ENCODE data around the gene KLHDC9.
A peak's percentile ranks its signal among the peaks of the same experiment; 100 is the strongest.

Gene KLHDC9

GRCh38 chr1:161121042-161121650 lies 23.0 kb downstream of the KLHDC9 start:
- no peak for DNase-seq (ENCODE audit: low read depth, low spot score)
- no peak overlapping the region for H3K4me3 ChIP-seq (ENCODE audit: low read length)

- no peak for DNase-seq (ENCODE audit: low read depth, low spot score)
- H3K4me3 ChIP-seq (ENCODE audit: low read length) = no peak overlapping the region
Observed at GRCh38 chr1:161121834-161122233, 23.7 kb downstream of the KLHDC9 start.

GRCh38 chr1:161122967-161123366 lies 24.8 kb downstream of the KLHDC9 start:
- DNase-seq (ENCODE audit: low read depth, low spot score) = no peak
- H3K4me3 ChIP-seq (ENCODE audit: low read length) = no peak overlapping the region

- H3K4me3 ChIP-seq (ENCODE audit: low read length) = no peak overlapping the region
- no peak for DNase-seq (ENCODE audit: low read depth, low spot score)
Observed at GRCh38 chr1:161127649-161128048, 29.5 kb downstream of the KLHDC9 start.

GRCh38 chr1:161128591-161129420 lies 30.6 kb downstream of the KLHDC9 start:
- DNase-seq (ENCODE audit: low read depth, low spot score) = no peak
- no peak overlapping the region for H3K4me3 ChIP-seq (ENCODE audit: low read length)

- no peak for DNase-seq (ENCODE audit: low read depth, low spot score)
- H3K4me3 ChIP-seq (ENCODE audit: low read length) = no peak overlapping the region
Observed at GRCh38 chr1:161130266-161130665, 32.1 kb downstream of the KLHDC9 start.

GRCh38 chr1:161131523-161132409 lies 33.6 kb downstream of the KLHDC9 start:
- H3K4me3 ChIP-seq (ENCODE audit: low read length) = peak overlapping the region; percentile 71
- no peak for DNase-seq (ENCODE audit: low read depth, low spot score)

GRCh38 chr1:161132410-161133219 lies 34.5 kb downstream of the KLHDC9 start, which contains the start of gene DEDD:
DEDD (minus strand) TSS chr1:161132667; CDS start chr1:161124462, 8,205 bp downstream.
- peak; percentile 94 for DNase-seq (ENCODE audit: low read depth, low spot score)

GRCh38 chr1:161133220-161133740 lies 35.1 kb downstream of the KLHDC9 start:
- no peak for DNase-seq (ENCODE audit: low read depth, low spot score)

More at GRCh38 chr1:161132410-161133219, 34.5 kb downstream of the KLHDC9 start, which contains the start of gene DEDD:
- H3K4me3 ChIP-seq (ENCODE audit: low read length) = peak within 1 kb of the TSS; percentile 71

DNA sequence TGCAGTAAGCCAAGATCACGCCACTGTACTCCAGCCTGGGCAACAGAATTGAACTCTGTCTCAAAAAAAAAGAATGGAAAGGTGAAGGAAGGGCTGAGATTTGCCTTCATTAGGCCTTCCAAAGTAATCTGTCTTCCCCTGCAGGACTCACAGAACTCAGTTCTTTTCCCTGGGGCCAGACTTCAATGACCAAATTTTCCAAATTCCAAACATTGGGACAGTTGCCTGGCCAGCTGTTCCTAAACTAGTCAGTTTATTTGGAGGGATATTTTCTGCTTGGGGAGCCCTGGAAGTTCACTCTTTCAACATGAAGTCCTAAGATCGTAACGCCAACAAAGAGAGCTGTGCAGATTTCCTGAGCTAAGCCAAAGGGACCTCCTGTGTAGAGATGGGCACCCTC lies 39.7 kb downstream of the KLHDC9 start:
- no peak for DNase-seq (ENCODE audit: low read depth, low spot score)

More at GRCh38 chr1:161133220-161133740, 35.1 kb downstream of the KLHDC9 start:
- H3K4me3 ChIP-seq (ENCODE audit: low read length) = peak overlapping the region; percentile 71

GRCh38 chr1:161138431-161138830 lies 40.3 kb downstream of the KLHDC9 start:
- no peak overlapping the region for H3K4me3 ChIP-seq (ENCODE audit: low read length)
- DNase-seq (ENCODE audit: low read depth, low spot score) = no peak

More for the DNA sequence above, 39.7 kb downstream of the KLHDC9 start:
- no peak overlapping the region for H3K4me3 ChIP-seq (ENCODE audit: low read length)

- H3K4me3 ChIP-seq (ENCODE audit: low read length) = no peak overlapping the region
- no peak for DNase-seq (ENCODE audit: low read depth, low spot score)
Observed at GRCh38 chr1:161139766-161140165, 41.6 kb downstream of the KLHDC9 start.

DNA sequence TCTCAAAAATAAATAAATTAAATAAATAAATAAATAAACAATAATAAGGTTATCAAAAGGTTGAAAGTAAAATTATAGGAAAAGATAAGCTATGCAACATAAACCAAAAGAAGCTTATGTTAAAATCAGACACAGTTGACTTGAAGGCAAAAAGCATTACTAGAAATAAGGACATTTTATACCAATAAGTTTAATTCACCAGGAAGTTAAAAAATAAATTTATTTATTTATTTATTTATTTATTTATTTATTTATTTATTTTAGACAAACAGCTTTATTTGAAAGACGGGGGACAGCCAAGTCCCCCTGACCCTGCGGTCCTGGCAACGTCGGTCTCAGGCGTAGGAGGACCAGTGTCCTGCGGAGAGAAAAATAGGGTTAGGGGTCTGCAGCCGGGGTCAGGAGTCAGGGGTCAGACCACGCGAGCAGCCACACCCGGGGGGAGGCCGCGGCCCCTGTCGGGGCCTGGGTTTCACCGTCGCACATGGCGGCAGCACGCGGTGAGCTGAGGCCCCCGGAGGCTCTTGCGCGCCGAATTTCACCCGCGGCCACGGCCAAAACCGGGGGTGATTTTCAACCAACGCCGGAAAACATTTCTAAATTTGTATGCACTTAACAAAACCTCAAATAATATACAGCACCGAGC lies 42.7 kb downstream of the KLHDC9 start:
- H3K4me3 ChIP-seq (ENCODE audit: low read length) = no peak overlapping the region
- no peak for DNase-seq (ENCODE audit: low read depth, low spot score)

DNA sequence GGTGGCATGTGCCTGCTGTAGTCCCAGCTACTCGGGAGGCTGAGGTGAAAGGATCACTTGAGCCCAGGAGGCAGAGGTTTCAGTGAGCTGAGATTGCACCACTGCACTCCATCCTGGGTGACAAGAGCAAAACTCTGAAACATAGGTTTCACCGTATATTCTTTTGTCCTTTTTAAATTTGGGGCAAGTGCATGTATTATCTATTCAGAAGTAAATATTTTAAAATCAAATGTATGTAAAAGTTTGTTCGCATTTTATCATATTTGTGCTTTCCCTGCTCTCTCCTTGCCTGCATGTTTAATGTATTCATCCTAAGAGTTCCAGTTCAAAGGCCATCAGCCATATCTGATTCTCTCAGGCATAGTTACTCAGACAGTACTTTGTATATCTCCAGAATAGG lies 47.7 kb downstream of the KLHDC9 start:
- DNase-seq (ENCODE audit: low read depth, low spot score) = no peak
- H3K4me3 ChIP-seq (ENCODE audit: low read length) = no peak overlapping the region

Measured in Jurkat, Clone E6-1 (cell line).